Measurements from ENCODE around the gene SV2C. TPM values are rescaled to one million over a fixed set of nuclear protein-coding genes. Genes with fewer than 3 reads are reported as not detected.

Gene SV2C
- total RNA-seq, 1 donor from 2014 or later, result 0.48 TPM

DNA sequence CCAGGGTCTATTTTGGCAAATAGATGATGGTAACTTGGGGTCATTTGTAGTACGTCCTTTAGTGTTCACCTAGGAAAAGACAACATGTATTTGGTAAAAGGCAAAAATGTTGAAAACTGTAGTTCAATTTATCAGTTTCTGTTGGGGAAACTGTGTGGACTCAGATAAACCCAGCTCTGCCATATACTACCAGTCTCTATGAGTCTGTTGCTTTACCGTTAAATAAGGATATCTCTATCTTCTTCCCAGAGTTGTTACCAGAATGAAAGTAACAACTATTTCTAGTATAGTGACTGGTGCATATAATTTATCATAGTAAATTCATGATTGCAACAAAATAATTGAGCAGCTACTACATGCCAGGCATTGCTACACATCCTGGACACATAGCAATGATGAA lies 316.1 kb downstream of the SV2C start:
- H3K4me1 Mint-ChIP-seq (ENCODE audit: low read depth), result peaks cover 4% of the 10 kb centered on the region
- H3K4me3 Mint-ChIP-seq (ENCODE audit: low read depth), result no peak overlapping the region
- H3K27ac Mint-ChIP-seq, result no peak overlapping the region
- TF ChIP-seq, protein P1, sequence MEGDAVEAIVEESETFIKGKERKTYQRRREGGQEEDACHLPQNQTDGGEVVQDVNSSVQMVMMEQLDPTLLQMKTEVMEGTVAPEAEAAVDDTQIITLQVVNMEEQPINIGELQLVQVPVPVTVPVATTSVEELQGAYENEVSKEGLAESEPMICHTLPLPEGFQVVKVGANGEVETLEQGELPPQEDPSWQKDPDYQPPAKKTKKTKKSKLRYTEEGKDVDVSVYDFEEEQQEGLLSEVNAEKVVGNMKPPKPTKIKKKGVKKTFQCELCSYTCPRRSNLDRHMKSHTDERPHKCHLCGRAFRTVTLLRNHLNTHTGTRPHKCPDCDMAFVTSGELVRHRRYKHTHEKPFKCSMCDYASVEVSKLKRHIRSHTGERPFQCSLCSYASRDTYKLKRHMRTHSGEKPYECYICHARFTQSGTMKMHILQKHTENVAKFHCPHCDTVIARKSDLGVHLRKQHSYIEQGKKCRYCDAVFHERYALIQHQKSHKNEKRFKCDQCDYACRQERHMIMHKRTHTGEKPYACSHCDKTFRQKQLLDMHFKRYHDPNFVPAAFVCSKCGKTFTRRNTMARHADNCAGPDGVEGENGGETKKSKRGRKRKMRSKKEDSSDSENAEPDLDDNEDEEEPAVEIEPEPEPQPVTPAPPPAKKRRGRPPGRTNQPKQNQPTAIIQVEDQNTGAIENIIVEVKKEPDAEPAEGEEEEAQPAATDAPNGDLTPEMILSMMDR (IDR thresholded peaks at IDR 0.05; ENCODE audit: unreplicated experiment), result no peak
- peaks cover 7% of the 10 kb centered on the region for H3K27me3 Mint-ChIP-seq
- H3K36me3 Mint-ChIP-seq (ENCODE audit: insufficient read depth), result no peaks in the 10 kb centered on the region
- DNase-seq (ENCODE audit: low spot score, unreplicated experiment), result no peak
- H3K9me3 Mint-ChIP-seq (ENCODE audit: low read depth), result no peaks in the 10 kb centered on the region

DNA sequence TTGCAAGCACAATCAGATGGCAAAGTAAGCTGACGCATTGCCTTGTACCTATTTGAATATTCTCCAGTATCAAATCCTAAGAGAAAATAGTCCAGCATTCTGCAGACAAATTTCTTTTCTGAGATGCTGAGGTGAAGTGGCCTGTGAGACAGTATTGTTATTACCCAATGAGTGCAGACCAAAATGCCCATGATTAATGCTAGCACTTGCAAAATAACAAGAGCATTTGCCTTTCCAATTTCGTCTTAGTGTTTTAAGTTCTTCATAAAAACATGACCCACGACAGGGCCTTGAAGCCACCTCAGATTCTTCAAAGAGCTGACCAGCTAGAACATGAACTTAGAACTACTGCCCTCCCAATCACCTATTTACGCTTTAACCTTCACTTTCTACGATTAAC lies 317.3 kb downstream of the SV2C start:
- no peak overlapping the region for H3K4me3 Mint-ChIP-seq (ENCODE audit: low read depth)
- H3K4me1 Mint-ChIP-seq (ENCODE audit: low read depth), result peaks cover 4% of the 10 kb centered on the region
- TF ChIP-seq, protein P1 (IDR thresholded peaks at IDR 0.05; ENCODE audit: unreplicated experiment), result no peak
- H3K9me3 Mint-ChIP-seq (ENCODE audit: low read depth), result no peaks in the 10 kb centered on the region
- no peak overlapping the region for H3K27ac Mint-ChIP-seq
- peaks cover 7% of the 10 kb centered on the region for H3K27me3 Mint-ChIP-seq
- no peak for DNase-seq (ENCODE audit: low spot score, unreplicated experiment)
- no peaks in the 10 kb centered on the region for H3K36me3 Mint-ChIP-seq (ENCODE audit: insufficient read depth)

DNA sequence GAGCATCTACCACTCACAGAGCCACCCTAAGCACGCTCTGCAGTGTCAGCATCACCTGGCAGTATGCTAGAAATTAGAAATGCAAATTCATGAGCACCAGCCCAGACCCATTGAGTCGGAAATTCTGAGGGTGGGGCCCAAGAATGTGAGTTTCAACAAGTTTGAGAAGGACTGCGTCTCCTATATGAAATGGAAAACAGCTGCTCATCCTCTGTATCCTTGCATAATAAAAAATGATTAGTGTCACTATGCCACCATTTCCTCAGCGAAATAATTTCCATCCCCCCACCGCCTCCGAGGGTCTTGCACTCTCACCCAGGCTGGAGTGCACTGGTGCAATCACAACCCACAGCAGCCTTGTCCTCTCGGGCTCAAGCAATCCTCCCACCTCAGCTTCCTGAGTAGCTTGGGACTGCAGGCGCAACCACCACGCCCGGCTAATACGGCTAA lies 318.6 kb downstream of the SV2C start:
- peaks cover 7% of the 10 kb centered on the region for H3K27me3 Mint-ChIP-seq
- no peak for DNase-seq (ENCODE audit: low spot score, unreplicated experiment)
- no peaks in the 10 kb centered on the region for H3K36me3 Mint-ChIP-seq (ENCODE audit: insufficient read depth)
- peak overlapping the region; percentile 95 for H3K4me3 Mint-ChIP-seq (ENCODE audit: low read depth)
- H3K9me3 Mint-ChIP-seq (ENCODE audit: low read depth), result no peaks in the 10 kb centered on the region
- TF ChIP-seq, protein P1 (IDR thresholded peaks at IDR 0.05; ENCODE audit: unreplicated experiment), result no peak
- H3K4me1 Mint-ChIP-seq (ENCODE audit: low read depth), result peaks cover 4% of the 10 kb centered on the region
- H3K27ac Mint-ChIP-seq, result peak overlapping the region; percentile 98

DNA sequence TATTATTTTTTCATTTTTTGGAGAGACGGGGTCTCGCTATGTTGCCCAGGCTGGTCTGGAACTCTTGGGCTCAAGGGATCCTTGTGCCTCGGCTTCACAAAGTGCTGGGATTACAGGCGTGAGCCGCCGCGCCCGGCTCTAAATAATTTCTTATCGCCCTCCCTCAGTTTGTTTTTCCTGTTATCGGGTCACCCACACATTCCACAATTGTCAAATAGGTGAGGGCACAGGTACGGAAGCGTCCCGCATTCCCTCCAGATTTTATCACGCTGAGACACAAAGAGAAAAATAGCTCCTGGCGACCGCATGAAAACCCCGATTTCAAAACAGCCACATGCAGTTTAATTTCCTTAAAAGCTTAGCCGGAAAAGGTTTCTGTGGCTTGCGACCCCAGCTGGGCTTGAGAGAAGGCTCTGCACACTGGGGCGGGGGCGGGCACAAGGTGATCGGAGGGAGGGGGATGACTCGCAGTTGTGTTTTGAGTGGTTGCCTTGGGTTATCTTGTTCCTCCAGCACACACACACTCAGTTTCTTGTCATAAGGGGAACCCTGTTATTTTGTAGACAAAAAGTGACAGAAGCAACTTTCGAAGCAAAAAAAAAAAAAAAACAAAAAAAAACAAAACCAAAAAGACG lies 319.2 kb downstream of the SV2C start:
- peak; percentile 12 for DNase-seq (ENCODE audit: low spot score, unreplicated experiment)
- Mint-ChIP-seq H3K4me3 (ENCODE audit: low read depth) (peak overlapping the region; percentile 95), H3K27ac (peak overlapping the region; percentile 98), H3K27me3 (peaks cover 7% of the 10 kb centered on the region), H3K9me3 (ENCODE audit: low read depth) (no peaks in the 10 kb centered on the region), H3K4me1 (ENCODE audit: low read depth) (peaks cover 4% of the 10 kb centered on the region), H3K36me3 (ENCODE audit: insufficient read depth) (no peaks in the 10 kb centered on the region)
- TF ChIP-seq, protein P1 (IDR thresholded peaks at IDR 0.05; ENCODE audit: unreplicated experiment), result no peak

DNA sequence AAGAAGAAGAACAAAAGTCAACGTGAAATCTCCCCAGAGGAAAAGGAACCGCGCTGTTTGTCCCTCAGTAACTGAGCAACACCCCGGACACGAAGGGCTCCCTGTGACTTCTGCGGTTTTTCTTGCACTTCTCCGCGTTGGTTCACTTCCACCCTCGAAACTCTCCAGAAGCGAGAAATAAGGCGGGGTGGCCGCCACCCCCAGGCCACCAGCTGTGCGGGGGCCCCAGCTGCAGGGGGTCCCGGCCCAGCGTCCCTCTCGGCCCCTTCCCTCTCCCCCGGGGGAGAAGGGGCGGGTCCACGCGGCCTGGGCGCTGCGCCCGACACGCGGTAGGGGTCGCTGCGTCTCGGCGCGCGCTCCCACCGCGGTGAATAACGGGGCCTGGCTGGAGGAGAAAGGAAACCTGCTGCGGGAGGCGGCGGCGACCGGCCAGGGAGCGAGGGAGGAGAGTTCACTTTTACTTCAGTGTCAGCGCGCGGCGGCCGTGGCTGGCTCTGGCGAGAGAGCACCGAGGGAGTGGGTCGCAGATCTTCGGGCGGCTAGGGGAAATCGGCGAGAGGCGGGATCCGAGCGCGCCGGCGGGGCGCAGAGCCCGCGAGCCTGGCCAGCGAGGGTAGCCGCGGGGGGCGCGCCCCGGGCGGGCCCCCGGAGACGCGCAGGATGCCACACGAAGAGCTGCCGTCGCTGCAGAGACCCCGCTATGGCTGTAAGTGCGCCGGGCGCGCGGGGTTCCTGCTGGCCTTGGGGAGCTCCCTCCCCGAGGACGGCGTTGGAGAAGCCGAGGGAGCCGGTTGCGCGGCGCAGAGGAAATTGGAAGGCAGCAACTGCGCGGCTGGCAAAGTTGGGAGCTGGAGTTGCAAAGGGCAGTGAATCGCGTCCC lies 319.9 kb downstream of the SV2C start, which contains the start of gene IQGAP2:
IQGAP2 (plus strand) TSS at position 400 of the 880 bp plus-strand sequence; CDS start at position 661, 261 bp downstream.
- H3K9me3 Mint-ChIP-seq (ENCODE audit: low read depth), result no peaks in the 10 kb centered on the region

More for the DNA sequence above, 319.9 kb downstream of the SV2C start, which contains the start of gene IQGAP2:
- peak; percentile 81 for DNase-seq (ENCODE audit: low spot score, unreplicated experiment)
- Mint-ChIP-seq H3K27me3 (peaks cover 7% of the 10 kb centered on the region), H3K4me3 (ENCODE audit: low read depth) (peak within 1 kb of the TSS; percentile 95), H3K27ac (peak within 1 kb of the TSS; percentile 98), H3K36me3 (ENCODE audit: insufficient read depth) (no peaks in the 10 kb centered on the region), H3K4me1 (ENCODE audit: low read depth) (peaks cover 4% of the 10 kb centered on the region)
- TF ChIP-seq, protein P1 (IDR thresholded peaks at IDR 0.05; ENCODE audit: unreplicated experiment), result peak; percentile 84

Data from progenitor cell of endocrine pancreas (in vitro differentiated cells).